ENCODE results near the gene FOXO1.
"Not testable (repeated sequence)": the region's sequence is repeated elsewhere in the genome, so short reads cannot be mapped to it uniquely, and the experiment has no call there.

Gene FOXO1

DNA sequence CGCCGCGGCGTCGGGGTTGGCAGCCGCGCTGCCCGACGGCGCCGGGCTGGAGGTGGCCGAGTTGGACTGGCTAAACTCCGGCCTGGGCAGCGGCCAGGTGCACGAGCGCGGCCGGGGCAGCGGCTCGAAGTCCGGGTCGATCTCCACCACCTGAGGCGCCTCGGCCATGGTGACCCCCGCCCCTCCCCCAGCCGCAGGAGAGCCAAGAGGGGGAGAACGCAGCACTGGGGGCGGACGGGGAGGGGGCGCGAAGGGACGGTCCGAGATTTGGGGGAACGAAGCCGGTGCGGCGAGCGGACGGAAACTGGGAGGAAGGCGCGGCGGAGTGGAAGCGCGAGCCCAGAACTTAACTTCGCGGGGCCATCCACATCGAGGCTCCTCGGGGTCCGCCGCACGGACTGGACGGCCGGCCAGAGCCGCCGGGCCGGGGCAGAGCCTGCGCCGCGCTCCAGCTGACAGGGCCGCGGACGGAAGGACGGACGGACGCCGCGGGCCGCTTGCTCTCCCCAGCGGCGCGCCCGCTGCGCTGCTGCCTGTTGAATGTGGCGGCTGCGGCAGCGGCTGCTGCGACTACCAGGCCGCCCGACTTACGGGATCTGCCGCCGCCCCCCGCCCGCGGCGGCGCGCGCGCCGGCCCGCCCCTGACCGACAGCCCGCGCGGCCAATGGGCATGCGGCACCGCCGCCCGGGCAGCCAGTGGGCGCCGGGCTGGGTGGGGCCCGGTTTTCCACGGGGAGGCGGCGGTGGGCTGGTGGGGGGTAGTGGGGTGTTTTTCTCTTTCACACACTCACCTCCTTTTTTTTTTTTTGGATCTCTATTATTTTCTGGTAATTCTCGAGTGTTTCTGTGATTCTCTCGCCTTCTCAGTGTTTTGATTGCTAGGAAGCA lies at the start of gene FOXO1:
Gene FOXO1 (minus strand): TSS at position 597 of the 888 bp plus-strand sequence. CDS start 429 bp downstream, at position 168.
- DNase-seq: peak; percentile 93

DNA sequence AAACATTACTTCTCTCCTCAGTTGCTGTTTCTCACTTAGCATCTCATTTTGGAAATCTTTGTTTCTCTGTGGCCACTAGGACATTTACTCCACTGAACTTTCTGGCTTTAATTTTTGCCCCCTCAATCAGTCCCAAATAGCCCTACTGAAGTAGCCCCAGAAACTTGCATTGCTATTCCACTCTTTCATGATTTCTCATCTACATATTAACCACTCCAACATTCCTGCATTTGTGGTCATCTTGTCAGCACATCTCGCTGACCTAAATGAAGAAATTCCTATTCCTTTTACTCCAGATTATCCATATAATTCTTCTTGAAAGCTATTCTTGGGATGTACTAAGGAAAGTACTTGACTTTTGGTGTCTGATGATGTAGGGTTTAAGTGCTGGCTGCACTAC lies 48.0 kb upstream of the FOXO1 start:
- DNase-seq: not testable (repeated sequence)

DNA sequence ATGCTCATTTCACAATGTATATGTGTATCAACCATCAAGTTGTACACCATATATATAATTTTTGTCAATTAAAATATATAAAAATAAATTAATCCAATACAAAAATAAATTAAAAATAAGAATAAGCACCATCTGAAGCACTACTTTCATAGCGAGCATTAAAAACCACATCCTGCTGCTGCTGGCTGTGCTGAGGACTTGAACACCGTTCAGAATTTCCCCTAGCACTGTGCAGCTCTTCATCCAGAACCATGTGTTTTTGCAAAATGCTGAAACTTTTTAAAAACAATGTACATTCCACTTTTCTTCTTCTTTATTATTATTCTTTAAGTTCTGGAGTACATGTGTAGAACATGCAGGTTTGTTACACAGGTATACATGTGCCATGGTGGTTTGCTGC lies 40.0 kb upstream of the FOXO1 start:
- DNase-seq: no peak

DNA sequence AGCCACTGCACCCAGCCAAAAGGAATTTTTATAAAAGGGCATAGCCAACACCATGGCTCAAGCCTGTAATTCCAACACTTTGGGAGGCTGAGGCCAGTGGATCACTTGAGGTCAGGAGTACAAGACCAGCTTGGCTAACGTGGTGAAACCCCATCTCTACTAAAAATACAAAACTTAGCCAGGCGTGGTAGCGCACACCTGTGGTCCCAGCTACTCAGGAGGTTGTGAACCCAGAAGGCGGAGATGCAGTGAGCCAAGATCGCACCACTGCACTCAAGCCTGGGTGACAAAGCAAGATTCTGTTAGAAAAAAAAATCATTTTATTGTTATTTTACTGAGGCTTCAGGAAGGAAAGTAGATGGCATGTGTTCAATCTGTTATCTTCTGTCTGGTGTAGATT lies 31.3 kb upstream of the FOXO1 start:
- DNase-seq: no peak

DNA sequence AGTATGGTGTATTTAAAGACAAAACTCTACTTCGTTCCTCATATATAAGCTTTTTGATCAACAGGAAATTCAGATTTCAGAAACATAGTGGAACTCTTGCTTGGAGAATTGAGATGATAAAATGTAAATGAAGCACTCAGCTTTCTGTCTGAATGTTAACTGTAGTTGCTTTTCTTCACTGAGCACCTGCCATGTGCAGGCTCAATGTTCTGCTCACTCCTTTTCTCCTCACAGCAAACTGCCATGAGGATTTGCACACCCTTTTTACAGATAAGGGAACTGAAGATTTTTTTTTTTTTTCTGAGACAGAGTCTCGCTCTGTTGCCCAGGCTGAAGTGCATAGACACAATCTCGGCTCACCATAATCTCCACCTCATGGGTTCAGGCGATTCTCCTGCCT lies 28.0 kb upstream of the FOXO1 start:
- no peak for DNase-seq

DNA sequence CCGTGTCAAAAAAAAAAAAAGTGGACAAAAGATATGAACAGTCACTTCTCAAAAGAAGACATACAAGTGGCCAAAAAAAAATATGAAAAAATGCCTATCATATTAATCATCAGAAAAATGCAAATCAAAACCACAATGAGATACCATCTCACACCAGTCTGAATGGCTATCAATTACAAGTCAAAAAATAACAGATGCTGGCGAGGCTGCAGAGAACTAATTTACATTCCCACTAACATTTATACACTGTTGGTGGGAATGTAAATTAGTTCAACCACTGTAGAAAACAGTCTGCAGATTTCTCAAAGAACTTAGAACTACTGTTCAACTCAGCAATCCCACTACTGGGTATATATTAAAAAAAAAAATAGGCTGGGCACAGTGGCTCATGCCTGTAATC lies 26.5 kb upstream of the FOXO1 start:
- no peak for DNase-seq

DNA sequence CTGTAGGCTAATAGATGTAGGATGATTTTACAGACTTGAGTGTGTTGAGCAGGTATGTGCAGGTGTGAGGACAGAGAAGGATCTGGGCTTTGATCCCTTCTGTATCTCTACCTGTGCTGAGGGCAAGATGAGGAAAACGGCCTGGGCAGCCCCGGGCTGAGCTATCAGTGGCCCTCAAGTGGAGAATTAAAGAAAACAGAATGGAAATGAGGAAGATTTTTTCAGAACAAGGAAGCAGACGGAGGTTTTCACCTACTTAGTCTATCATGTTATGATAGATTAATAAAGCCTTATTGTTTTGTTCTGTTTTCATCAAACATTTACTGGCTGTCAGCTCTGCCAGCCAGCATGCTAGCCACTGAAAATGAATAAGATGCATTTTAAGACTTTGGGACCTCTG lies 22.3 kb upstream of the FOXO1 start:
- no peak for DNase-seq

DNA sequence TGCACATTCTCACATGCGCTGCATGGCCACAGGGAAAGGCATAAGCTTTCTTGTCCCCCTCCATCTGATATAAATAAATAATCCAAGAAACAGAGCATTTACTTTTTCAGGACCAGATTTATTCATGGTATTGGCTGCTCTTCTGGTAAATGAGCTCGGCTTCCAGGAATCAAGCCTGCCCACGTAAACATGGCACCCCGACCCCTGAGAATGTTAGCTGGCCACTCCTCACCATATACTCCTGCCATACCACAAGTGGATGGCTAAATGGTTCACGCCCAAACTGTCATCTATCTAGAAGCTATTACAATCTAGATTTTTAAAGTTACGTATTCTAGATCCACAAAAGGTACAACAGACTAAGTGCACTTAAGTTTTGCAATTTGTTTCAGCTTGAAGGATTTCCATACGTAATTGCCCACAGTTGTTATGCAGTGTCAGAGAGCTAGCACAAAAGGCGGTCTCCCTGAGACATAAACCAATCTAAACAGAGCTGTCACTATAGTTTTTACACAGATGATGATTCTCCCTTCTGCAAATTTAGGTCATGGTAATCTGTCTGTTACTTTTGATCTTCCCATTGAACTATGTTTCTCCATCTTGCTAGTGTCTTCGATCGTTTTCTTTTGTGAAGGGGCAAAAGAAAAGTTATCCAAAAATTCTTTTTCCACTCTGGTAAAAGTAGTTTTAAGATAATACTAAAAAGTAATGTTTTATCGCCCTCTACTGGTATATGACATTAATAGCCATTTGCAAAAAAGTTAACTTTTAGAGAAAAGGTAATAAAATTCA lies 16.2 kb upstream of the FOXO1 start:
- DNase-seq: no peak

DNA sequence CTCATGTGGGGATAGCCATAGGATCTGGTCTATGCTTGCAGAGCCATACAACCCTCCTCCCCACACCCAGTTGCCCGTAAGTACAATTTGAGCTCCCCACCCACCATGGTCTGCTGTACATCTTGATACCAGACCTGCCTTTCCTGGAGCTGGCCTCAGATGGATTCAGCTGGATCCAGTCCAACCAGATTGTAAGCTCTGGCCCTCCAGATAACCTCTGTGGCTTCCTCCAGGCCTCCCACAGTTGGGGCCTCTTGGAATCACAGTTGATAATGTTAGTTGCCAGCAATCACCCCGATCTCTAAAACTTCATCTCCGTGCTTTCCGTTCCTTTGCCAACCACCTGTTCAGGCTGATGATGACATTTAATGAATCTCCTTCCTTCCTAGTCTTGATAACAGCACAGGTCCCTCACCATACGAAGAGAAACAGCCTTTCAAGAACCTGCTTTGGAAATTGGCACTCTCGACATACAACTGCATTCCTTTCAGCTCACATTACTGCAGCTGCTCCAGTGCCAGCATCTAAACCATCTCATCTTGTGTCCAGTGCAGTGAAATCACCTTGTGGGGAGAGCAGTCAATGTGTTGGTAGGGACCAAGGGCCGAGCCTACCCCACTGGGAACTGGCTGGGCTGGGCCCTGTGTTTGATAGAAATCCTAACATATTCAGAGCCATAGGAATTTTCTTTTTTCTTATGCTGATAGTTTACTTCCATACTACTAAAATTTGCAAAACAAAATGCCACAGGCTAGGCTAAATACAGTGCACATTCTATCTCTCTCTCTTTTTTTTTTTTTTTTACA lies 15.1 kb upstream of the FOXO1 start:
- peak; percentile 52 for DNase-seq

DNA sequence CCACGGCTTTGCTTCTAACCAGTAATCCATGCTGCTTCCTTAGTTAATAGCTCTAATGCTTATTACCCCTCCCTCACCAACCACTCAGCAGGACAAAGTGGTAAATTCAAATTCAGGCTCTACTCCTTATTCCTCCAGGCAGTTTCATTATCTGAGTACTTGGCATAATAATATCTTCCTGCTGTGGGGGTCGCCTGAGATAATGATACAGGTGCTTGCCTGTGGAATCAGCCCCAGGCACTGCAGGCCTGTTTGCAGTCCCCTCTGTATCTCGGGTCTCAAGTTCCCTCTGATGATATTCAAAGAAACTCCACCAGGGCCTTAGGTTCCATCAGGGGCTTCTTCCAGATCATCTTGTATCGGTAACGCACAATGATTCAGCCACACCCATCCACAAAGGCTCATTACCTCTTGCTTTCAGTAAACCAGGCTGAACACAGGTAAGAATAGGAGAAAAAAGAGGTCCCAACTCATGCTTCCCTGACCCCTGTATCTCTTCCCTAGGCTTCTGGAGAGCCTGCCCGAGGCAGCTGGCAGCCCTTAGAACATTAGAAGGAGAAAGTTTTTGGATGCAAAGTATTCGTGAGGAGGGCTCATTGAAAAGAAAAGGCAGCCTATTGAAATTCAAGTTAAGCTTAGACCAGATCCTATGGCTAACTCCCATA lies 14.3 kb upstream of the FOXO1 start:
- no peak for DNase-seq

DNA sequence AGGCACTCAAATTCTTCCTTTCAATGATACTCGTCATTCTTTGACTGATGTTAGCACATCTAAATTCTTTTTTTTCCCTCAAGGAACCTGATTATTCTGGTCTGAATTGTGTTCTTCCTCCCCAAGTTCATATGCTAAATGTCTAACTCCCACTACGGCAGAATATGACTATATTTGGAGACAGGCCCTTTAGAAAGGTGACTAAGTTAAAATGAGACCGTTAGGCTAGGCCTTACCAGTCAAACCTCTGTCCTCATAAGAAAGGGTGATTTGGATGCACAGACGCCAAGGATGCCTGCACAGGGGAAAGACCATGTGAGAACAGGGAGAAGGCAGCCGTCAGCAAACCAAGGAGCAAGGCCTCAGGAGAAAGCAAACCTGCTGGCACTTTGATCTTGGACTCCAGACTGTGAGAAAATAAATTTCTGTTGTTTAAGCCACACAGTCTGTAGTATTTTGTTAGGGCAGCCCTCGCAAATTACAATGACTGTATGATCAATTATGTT lies 13.1 kb upstream of the FOXO1 start:
- DNase-seq: no peak

DNA sequence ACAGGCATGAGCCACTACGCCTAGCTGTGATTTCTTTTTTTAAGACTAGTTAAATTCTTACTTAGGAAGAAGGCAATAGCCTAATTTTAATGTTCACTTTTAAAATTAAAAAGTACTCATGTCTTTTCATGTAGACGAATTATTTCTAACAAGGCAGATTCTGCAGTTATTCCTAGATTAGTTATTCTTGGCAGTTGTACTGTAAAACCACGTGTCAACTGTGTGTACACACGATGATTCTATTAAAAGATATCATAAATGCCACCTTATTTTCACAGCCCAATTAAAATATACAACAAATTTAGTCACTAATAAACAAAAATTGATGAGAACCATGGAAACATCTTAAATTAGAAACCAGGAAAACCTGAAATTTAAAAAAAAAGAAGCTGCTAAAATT lies 10.6 kb upstream of the FOXO1 start:
- DNase-seq: no peak

DNA sequence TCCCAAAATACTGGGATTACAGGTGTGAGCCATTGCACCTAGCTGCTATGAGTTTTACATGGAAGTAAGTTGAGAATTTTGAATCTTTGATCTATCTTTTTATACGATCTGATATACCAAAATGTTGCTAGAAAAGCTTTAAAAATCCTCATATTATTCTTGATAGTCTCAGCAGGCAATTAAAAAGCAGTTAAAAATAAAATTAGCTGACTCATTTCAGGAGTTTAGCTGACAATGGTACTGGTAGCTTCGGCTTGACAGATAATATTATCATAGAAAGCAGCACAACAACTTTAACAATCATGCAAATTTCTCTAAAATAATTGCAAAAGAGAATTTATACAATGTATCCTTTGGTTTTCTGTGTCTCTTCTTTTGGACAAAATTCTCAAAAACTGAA lies 9.6 kb upstream of the FOXO1 start:
- DNase-seq: no peak

DNA sequence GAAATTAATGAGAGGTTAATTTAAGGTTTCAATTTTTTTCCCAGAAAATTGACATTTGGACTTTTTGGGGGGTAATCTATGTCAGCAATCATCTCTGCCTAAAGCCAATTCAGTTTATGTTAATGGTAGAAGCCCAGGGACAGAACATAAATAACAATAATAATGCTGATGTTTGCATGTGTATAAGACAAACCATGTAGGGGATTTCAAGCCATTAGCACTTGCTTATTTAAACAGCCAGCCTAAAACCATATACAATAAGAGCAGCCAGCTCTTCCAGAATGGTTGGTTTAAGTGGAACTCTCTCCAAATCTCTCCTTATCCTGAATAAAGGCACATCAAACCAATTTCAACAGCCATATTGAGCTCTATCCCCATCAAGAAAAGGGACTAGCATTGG lies 7.0 kb upstream of the FOXO1 start:
- DNase-seq: no peak

DNA sequence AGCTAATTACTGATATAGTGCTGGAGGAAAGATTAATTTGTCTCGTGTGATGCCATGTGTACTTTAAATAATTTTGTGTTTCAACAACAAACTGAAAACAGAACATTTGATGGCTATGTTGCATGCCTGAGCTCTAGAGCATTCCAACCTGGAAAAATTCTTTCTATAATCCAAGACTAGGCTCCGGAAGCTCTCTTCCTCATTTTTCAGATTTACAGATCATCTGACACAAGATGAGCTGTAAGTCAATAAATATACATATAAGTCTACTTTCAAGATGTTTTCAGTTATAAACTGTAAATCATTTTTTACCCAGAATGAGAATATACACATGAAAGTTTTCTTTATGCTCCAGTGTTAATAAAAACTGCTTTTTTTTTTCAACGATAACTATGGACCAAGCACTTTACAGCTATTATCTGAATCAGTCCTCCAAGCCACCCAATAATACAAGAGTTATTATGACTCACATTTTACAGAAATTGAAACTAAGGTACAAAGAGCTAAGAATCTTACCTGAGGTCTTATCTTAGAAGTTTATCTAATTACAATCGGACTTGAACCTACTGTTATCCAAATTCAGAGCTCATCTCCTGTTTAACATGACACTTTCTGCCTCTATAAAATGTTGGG lies 6.4 kb upstream of the FOXO1 start:
- no peak for DNase-seq

DNA sequence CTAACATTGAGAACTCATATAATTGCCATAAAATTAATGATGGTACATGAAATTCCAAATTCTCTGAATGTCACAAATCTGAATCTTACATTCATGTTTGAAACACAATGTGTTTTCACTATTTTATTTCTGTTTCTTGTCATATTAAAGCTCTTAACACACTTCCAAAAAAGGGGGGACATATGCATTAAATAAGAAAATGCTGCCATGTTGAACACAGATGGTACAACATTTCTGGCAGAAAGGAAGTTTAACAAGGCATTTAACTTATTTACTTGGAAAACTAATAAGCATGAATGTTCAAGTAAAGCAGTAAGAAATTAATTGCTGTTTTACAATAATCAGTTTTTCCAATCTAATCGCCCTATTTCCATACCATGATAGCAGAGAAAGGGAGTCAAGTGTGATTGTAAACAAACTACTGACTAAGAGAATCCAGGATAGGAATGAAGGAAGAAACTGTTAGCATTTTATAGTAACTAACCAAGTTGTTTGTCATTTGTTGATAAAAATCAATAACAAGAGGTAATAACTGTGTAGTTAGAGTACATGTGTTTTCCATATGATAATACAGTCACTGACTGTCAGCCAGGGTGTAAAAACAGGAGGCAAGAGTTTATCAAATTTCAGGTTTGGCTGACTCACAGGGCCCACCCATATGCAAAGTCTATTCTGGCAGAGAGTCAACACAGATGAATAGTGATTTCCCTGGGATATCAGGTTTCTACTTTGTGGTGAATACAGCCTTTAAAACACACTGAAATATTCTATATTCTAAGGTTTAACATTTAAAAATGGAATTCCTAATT lies 5.7 kb upstream of the FOXO1 start:
- DNase-seq: peak; percentile 36

DNA sequence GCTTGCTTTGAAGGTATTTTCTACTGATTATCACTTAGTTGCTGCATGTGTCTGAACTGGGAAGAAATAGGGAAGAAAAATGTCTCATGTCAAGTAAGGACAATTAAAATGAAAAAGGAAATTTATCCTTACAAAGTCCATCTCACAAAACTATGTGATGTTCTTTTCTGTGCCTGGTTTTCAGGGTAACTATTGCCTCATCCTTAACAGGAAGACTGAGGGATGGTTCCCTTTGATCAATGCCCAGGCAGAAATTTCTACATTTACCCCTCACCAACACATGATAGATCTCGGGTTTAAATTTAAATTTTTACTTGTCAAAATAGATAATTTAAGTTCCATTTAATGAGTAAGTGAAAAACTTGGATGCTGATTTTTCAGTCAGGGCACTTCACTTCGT lies 3.9 kb upstream of the FOXO1 start:
- DNase-seq: no peak

DNA sequence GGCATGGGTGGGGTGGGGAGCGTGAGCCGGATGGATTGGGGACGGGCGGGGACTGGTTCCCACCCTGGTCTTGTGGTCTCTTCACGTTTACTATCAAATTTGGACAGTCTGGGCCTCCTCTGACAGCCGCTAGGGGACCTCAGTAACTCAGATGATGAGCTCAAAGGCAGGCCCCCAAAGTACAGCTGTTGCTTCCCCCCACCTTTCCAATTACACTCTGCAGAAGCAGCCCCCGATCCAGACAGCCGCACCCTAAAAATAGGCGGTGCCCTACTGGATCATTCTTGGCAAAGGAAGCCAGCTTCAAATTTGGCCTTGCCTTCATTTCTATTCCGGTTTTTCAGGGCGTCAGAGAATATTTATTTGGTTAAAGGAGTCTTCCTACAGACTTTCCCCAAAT lies 1.9 kb upstream of the FOXO1 start:
- peak; percentile 60 for DNase-seq

DNA sequence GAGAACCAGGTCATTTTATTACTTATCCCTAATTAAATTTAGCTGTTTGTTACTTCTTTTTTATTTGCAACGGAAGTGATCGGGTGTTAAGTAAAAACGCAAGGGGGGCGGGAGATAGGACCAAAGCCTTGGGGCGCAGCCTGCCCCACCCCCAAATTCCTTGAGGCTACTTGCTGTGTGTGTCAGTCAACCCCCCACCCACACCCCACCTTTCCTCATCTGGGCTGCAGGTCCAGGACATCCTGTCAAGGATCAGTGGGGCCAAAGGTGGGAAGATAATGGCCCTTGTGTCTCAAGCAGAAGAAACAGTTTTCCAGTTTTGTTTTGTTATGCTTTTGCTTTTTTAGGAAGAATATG lies 1.2 kb upstream of the FOXO1 start:
- DNase-seq: no peak

DNA sequence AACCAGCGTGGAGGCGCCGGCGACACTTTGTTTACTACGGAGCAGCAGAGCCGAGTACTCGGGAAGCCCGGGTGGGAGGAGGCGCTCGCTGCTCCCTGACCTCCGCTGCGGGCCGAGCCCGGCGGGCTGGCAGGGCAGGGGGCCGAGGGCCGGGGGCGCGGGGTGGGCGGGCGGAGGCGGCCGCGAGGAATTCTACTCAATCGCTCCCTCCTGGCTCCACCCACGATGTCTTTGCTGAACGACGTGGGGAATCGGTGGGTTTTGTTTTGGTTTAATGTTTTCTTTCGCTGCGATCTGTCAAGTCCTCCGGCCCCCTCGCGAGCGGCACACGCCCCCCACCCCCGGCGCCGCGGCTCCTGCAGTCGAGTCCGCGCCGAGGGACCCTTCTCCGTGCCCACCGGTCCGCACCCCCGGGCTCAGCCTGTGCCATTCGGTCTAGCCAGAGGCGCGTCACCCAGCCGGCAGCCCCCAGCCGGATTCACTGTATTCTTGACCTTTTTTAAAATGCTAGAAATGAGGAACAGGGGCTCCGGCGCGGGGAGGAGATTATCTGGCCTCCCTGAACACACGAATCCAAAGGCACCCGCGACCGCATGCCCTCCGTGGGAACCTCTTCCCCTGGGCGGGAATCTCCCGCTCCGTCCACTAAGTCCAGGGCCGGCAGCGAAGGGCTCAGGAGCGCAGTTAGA lies 636 bp upstream of the FOXO1 start:
- DNase-seq: peak; percentile 59
